BJ (cell line): ENCODE measurements around the gene SCART1. TPM values are rescaled to one million over a fixed set of nuclear protein-coding genes. Genes with fewer than 3 reads are reported as not detected.
"Not testable (repeated sequence)": the region's sequence is repeated elsewhere in the genome, so short reads cannot be mapped to it uniquely, and the experiment has no call there.

Source experiments
- CTCF ChIA-PET: fragments of 350-600 bp; formaldehyde crosslinking; extraction: SDS; loops from one replicate; lab custom pipeline; 2021; ENCODE audit warnings: antibody characterized with exemption, inconsistent platforms; lab: Yijun Ruan, JAX
- POLR2A ChIA-PET: fragments of 300-600 bp; sonication (Branson Sonifier 250); formaldehyde crosslinking; extraction: SDS; loops from one replicate; lab custom pipeline; 2021; ENCODE audit warnings: antibody characterized with exemption; lab: Charles Lee
- DNase-seq: peaks from one replicate; pipeline ENCODE4 v3.0.0-alpha.2; 2011; ENCODE audit warnings: low read depth
- H3K27me3 ChIP-seq: 2 replicates; pipeline ENCODE4 v1.6.0; 2011; ENCODE audit warnings: low read length; ENCODE audit not compliant: control insufficient read depth, insufficient read depth
- H3K36me3 ChIP-seq: 2 replicates; pipeline ENCODE4 v1.5.1; 2011; ENCODE audit warnings: low read length; ENCODE audit not compliant: control insufficient read depth, insufficient read depth
- H3K4me3 ChIP-seq: 2 replicates; pipeline ENCODE4 v1.5.1; 2011; ENCODE audit warnings: low read depth, mild to moderate bottlenecking, control low read depth, low read length
- polyA plus RNA-seq: library from polyadenylated mRNA; depleted of rRNA; stranded (reverse); fragments of >200 nt; gene quantifications from 2 replicates; pipeline ENCODE4 v1.2.3, GENCODE V29; 2011
- TF ChIP-seq, protein P1 (sequence below): IDR thresholded peaks from 2 replicates; pipeline ENCODE4 v1.5.1; 2011; ENCODE audit warnings: low read depth, mild to moderate bottlenecking, control low read depth, inconsistent platforms, low read length, moderate library complexity; ENCODE audit not compliant: insufficient read depth

Gene SCART1
- polyA plus RNA-seq, 1 experiment: 1.3 TPM

DNA sequence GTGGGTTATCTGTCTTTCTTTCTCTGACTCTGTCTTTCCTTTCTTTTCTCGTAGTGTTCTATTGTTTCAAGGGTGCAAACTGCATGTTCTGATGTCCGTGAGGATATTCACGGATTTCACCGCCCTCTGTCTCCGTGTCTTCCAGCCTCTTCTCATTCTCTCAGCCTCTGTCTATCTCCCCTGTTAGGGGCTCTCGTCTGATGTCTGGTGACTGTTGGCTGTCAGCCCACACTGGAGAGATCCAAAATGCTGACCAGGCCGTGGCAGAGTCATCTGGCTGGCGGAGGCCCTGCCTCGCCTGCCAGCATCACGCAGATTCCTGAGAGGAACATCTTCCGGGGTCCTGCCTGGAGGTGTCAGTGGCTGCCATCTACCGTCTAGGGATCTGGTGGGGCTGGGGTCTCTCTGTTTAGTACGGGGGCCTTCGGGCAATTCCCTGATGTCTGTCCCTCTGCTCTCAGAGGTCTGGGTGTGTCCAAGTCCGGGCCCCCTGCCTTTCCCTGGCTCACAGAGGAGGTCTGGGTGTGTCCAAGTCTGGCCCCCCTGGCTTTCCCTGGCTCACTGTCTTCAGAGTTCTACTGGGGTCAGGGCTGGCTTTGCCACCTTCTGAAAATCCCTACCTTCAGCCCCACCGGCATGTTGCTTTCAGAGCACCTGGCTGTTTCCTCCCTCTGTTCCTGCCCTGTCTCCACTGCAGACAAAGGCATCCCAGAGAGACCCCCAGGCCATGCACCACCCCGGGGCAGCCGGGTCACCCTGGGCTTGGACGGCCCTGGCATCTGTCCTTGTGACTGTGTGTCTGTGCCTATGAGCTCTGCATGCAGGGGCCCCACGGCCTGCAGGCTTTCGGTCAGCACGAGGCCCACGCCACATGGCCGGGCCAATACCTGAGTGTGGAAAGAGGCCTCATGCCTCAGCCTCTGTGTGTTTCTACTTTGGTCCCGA is 14.0 kb upstream of the SCART1 start:
- ChIA-PET POLR2A (no interaction called here), CTCF (interaction anchor here (1.1 to 1.6 kb wide), 7 partner anchors 10 to 165 kb away, joined by 3 to 7 read pairs (median 4); no protein-coding TSS in a partner anchor)
- no peak for DNase-seq
- TF ChIP-seq, protein P1, sequence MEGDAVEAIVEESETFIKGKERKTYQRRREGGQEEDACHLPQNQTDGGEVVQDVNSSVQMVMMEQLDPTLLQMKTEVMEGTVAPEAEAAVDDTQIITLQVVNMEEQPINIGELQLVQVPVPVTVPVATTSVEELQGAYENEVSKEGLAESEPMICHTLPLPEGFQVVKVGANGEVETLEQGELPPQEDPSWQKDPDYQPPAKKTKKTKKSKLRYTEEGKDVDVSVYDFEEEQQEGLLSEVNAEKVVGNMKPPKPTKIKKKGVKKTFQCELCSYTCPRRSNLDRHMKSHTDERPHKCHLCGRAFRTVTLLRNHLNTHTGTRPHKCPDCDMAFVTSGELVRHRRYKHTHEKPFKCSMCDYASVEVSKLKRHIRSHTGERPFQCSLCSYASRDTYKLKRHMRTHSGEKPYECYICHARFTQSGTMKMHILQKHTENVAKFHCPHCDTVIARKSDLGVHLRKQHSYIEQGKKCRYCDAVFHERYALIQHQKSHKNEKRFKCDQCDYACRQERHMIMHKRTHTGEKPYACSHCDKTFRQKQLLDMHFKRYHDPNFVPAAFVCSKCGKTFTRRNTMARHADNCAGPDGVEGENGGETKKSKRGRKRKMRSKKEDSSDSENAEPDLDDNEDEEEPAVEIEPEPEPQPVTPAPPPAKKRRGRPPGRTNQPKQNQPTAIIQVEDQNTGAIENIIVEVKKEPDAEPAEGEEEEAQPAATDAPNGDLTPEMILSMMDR: no peak
- Histone ChIP-seq H3K27me3 (no peaks in the 10 kb centered on the region), H3K4me3 (no peak overlapping the region), H3K36me3 (no peaks in the 10 kb centered on the region)

GRCh38 chr10:133440633-133441285 is 13.0 kb upstream of the SCART1 start:
- TF ChIP-seq, protein P1: no peak
- no peak for DNase-seq
- POLR2A ChIA-PET: no interaction called here
- Histone ChIP-seq H3K36me3 (no peaks in the 10 kb centered on the region), H3K27me3 (no peaks in the 10 kb centered on the region), H3K4me3 (no peak overlapping the region)
- CTCF ChIA-PET: interaction anchor here (1.5 kb wide), 1 partner anchor 11 kb away, joined by 5 read pairs; no protein-coding TSS in a partner anchor

- CTCF ChIA-PET: interaction anchor here (0.8 to 1.5 kb wide), 3 partner anchors 10 to 112 kb away, joined by 3 to 5 read pairs (median 3); no protein-coding TSS in a partner anchor
- H3K4me3 ChIP-seq, H3K36me3 ChIP-seq, POLR2A ChIA-PET, H3K27me3 ChIP-seq, DNase-seq: not testable (repeated sequence)
Observed at GRCh38 chr10:133441356-133441755, 12.4 kb upstream of the SCART1 start.

DNA sequence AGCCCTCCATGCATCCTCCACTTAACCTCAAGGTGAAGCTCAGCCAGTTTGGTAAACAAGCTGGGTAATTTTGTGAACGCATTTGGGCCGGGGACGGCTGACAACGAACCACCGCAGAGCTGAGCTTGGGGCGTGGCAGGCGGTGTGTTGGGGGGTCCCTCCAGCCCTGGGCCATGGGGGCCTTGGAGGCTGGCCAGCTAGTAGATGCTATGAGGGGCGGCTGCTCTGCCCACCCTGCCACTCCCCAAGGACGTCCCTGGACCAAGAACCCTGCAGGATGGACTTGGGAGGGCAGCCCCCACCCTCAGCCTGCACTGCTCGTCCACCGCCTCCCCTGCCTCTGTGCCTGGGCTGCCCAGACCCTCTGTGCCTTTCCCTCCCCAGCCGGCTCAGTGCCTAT is 12.0 kb upstream of the SCART1 start:
- TF ChIP-seq, protein P1: no peak
- DNase-seq: no peak
- Histone ChIP-seq H3K4me3 (no peak overlapping the region), H3K27me3 (no peaks in the 10 kb centered on the region), H3K36me3 (no peaks in the 10 kb centered on the region)
- ChIA-PET POLR2A (no interaction called here), CTCF (interaction anchor here (0.8 to 1.5 kb wide), 3 partner anchors 10 to 113 kb away, joined by 3 to 5 read pairs (median 3); no protein-coding TSS in a partner anchor)

DNA sequence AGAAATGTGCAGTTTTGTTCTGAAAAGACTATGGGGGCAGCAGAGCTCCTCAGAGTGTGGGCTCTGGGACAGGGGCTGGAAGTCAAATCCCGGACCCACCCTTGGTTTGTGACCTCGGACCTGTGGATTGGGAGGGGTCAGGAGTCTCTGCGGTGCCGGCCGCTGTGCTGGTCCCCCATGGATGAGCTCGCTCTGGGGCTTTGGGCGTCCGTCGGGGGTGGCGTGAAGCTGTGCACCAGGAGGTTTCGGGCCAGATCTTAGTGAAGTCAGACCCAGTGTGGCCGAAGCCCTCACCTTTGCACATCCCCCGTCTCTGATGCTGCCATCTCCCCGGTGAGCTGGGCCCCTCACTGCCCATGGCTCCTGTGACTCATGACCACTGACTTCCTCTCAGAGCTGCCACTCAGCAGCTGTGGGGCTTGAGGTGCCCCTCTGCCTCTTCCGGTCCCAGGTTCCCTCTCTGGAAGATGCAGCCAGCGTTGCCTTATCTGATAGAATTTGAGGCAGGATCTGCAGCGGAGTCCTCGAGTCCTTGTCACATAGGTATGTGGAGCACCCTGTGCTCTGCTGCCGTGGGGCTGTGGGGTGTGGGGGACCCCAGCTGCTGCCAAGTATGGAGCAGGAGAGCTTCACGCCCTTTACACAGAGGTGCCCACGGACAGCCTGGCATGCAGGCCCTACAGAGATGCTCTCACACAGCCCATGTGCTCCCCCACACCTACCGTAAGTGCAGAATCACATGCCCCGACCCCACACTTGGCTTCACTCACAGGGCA is 11.4 kb upstream of the SCART1 start:
- no peak for DNase-seq
- Histone ChIP-seq H3K4me3 (no peak overlapping the region), H3K27me3 (no peaks in the 10 kb centered on the region), H3K36me3 (no peaks in the 10 kb centered on the region)
- ChIA-PET POLR2A (no interaction called here), CTCF (interaction anchor here (0.6 to 1.5 kb wide), 3 partner anchors 9 to 114 kb away, joined by 3 to 5 read pairs (median 3); no protein-coding TSS in a partner anchor)
- TF ChIP-seq, protein P1: no peak
